ENCODE results near the gene SS18L1.

DNA sequence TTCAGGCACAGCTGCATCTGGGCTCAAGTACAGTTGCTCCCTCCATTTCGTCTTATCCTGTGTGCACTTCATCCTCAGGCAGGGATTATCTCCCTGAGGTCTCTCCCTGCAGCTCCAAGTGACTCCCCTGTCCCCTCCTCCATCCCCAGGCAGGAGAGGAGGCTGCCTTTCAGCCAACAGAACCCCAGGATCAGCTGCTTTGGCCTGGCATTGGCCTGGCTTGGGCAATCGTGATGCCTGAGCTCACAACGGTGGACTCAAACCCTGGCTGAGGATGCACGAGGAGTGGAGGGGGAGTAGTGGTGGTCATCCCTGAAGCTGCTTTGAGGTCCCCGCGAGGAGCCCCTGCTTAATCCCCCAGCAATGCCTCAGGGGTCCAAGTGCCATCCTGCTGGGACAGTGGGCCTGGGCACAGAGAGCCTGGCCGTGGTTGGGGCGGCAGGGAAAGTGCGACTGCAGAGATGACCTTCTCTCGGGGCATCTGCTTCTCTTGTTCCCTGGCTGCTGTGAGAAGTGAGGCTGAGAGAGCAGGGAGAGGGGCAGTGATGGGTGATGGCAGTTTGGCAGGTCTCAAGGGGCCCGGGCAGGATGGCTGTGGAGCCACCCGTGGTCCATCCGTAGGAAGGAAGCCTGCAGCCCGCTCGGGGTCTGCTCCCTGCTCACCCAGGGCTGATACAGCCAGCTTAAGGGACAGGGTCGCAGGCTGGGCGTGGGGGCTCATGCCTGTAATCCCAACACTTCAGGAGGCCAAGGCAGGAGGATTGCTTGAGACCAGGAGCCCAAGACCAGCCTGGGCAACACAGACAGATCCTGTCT lies 82.5 kb downstream of the SS18L1 start:
- TF ChIP-seq, protein P1, sequence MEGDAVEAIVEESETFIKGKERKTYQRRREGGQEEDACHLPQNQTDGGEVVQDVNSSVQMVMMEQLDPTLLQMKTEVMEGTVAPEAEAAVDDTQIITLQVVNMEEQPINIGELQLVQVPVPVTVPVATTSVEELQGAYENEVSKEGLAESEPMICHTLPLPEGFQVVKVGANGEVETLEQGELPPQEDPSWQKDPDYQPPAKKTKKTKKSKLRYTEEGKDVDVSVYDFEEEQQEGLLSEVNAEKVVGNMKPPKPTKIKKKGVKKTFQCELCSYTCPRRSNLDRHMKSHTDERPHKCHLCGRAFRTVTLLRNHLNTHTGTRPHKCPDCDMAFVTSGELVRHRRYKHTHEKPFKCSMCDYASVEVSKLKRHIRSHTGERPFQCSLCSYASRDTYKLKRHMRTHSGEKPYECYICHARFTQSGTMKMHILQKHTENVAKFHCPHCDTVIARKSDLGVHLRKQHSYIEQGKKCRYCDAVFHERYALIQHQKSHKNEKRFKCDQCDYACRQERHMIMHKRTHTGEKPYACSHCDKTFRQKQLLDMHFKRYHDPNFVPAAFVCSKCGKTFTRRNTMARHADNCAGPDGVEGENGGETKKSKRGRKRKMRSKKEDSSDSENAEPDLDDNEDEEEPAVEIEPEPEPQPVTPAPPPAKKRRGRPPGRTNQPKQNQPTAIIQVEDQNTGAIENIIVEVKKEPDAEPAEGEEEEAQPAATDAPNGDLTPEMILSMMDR (conservative IDR thresholded peaks at IDR 0.05): no peak
- no peak for TF ChIP-seq EZH2 (IDR thresholded peaks at IDR 0.05; ENCODE audit: low read depth)
